Cardiac muscle cell (in vitro differentiated cells and primary cell): ENCODE results near the gene CYSRT1. TPM values are rescaled to one million over a fixed set of nuclear protein-coding genes. Genes with fewer than 3 reads are reported as not detected.

Source experiments
- DNase-seq, 2 donors: peaks; one replicate each; pipeline versions ENCODE4 v3.0.0 to v3.0.0-alpha.2; 2010 to 2017; ENCODE audit warnings: low read depth in 1 of 2, low spot score in 1 of 2
- H3K27ac ChIP-seq: fragments of 200-600 bp; sonication (generic); 2 replicates; pipeline ENCODE4 v1.5.1; 2016
- H3K27me3 ChIP-seq: fragments of 200-600 bp; sonication (generic); 2 replicates; pipeline ENCODE4 v1.6.0; 2016; ENCODE audit warnings: control low read depth
- H3K36me3 ChIP-seq: fragments of 200-600 bp; sonication (generic); 2 replicates; pipeline ENCODE4 v1.5.1; 2016; ENCODE audit warnings: control low read depth
- H3K4me1 ChIP-seq: fragments of 200-600 bp; sonication (generic); 2 replicates; pipeline ENCODE4 v1.8.1; 2017; ENCODE audit warnings: low read depth, mild to moderate bottlenecking, mixed run types
- H3K4me3 ChIP-seq: fragments of 200-600 bp; sonication (generic); 2 replicates; pipeline ENCODE4 v1.5.1; 2016; ENCODE audit warnings: mild to moderate bottlenecking
- H3K9me3 ChIP-seq: fragments of 200-600 bp; sonication (generic); 2 replicates; pipeline ENCODE4 v1.5.1; 2017; ENCODE audit warnings: low read depth, mild to moderate bottlenecking, control low read depth
- CTCF ChIP-seq: IDR thresholded peaks from 2 replicates; pipeline ENCODE4 v1.5.1; 2012; ENCODE audit warnings: low read depth, mild to moderate bottlenecking, low read length
- polyA plus RNA-seq: library from polyadenylated mRNA; unstranded; fragments of >200 nt; fragmentation: Nextera tagmentation; extraction: Ambion mirVana; gene quantifications from 2 replicates; pipeline ENCODE4 v1.2.1, GENCODE V29; 2016
- total RNA-seq: library from RNA; depleted of rRNA; stranded (reverse); fragments of >200 nt; gene quantifications from 2 replicates; pipeline ENCODE4 v1.2.3, GENCODE V29; 2016

The CYSRT1 gene
- total and polyA plus RNA-seq, 2 experiments from 2014 or later: 6.6 to 7.0 TPM

DNA sequence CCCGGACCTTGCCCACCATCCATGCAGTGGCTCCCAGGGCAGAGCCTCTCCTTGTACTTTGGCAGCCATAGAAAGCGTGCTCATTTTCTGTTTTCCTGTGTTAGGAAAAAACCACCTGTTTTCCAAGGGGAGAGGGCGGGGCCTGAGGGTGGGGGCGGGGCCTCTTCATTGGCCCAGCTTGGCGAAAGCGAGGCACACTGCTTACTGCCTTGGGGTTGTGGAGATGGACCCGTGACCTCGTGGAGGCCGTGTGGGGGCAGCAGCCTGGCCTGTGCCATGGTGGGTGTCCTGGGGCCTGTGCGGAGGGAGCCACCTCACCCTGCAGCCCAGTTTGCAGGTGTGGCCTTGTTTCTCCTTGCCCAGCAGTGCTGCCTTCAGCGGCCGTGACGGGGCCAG, 48.1 kb downstream of the CYSRT1 start:
- Histone ChIP-seq H3K36me3 (peaks cover 9% of the 10 kb centered on the region), H3K9me3 (no peaks in the 10 kb centered on the region), H3K27ac (no peak overlapping the region), H3K4me1 (peaks cover 25% of the 10 kb centered on the region), H3K4me3 (no peak overlapping the region), H3K27me3 (no peaks in the 10 kb centered on the region)
- no peak for DNase-seq
- no peak for TF ChIP-seq CTCF

DNA sequence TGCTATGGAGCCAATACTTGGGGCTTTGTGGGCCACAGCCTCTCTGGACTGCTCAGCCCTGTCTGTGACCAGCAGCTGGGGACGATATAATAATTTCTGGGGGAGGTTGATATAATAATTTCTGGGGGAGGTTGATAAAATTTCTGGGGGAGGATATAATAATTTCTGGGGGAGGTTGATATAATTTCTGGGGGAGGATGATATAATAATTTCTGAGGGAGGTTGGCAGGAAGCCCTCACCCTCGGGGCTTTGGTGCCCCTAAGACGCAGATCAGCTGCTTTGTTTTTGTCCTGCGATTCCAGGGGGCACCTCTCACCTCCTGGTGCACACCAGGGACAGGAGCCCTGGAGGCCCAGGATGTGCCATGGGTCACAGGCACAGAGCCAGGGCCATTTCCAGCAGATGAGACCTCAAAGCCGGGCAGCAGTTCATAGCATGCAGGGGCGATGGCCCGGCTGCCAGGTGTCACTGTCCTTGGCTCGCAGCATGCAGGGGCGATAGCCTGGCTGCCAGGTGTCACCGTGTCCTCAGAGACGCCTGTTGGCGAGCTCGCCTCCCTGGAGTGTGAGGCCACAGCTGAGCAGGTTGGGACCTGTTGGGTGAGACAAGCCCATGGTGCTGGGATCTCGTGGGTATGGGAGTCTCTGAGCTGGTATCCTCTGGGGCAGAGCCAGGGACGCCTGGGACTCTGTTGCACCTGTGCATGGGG, 48.8 kb downstream of the CYSRT1 start:
- Histone ChIP-seq H3K36me3 (peaks cover 8% of the 10 kb centered on the region), H3K4me3 (no peak overlapping the region), H3K9me3 (no peaks in the 10 kb centered on the region), H3K27ac (peak overlapping the region; percentile 13), H3K4me1 (peaks cover 29% of the 10 kb centered on the region), H3K27me3 (no peaks in the 10 kb centered on the region)
- no peak for DNase-seq
- no peak for TF ChIP-seq CTCF

- TF ChIP-seq CTCF: no peak
- peaks cover 9% of the 10 kb centered on the region for H3K36me3 ChIP-seq
- peak overlapping the region; percentile 98 for H3K27ac ChIP-seq
- H3K27me3 ChIP-seq: no peaks in the 10 kb centered on the region
- DNase-seq: no peak
- no peak overlapping the region for H3K4me3 ChIP-seq
- peaks cover 29% of the 10 kb centered on the region for H3K4me1 ChIP-seq
- no peaks in the 10 kb centered on the region for H3K9me3 ChIP-seq
Observed at GRCh38 chr9:137275203-137275587, 50.2 kb downstream of the CYSRT1 start.

Other genes with a start within 250 kb of the CYSRT1 start
Only the 30 nearest of the 32 such genes appear.
- 94.6 and 130 TPM in 2 replicates for gene PAXX, start 232.8 kb upstream of the CYSRT1 start, total RNA-seq
- 102 and 110 TPM in 2 replicates for gene PAXX, start 232.8 kb upstream of the CYSRT1 start, polyA plus RNA-seq
- gene CLIC3, start 228.6 kb upstream of the CYSRT1 start, total RNA-seq: not detected in 2 replicates
- gene CLIC3, start 228.6 kb upstream of the CYSRT1 start, polyA plus RNA-seq: 0.75 and 0.87 TPM in 2 replicates
- 48.7 and 56.7 TPM in 2 replicates for gene ABCA2, start 196.9 kb upstream of the CYSRT1 start, total RNA-seq
- gene ABCA2, start 196.9 kb upstream of the CYSRT1 start, polyA plus RNA-seq: 30.5 and 33.3 TPM in 2 replicates
- not detected in 2 replicates for gene FUT7, start 193.1 kb upstream of the CYSRT1 start, total RNA-seq
- not detected in 2 replicates for gene FUT7, start 193.1 kb upstream of the CYSRT1 start, polyA plus RNA-seq
- 40.8 and 65.1 TPM in 2 replicates for gene NPDC1, start 179.0 kb upstream of the CYSRT1 start, total RNA-seq
- 83.5 and 94.9 TPM in 2 replicates for gene NPDC1, start 179.0 kb upstream of the CYSRT1 start, polyA plus RNA-seq
- not detected in 2 replicates for gene ENTPD2, start 171.1 kb upstream of the CYSRT1 start, total RNA-seq
- gene ENTPD2, start 171.1 kb upstream of the CYSRT1 start, polyA plus RNA-seq: not detected in 2 replicates
- gene SAPCD2, start 154.6 kb upstream of the CYSRT1 start, total RNA-seq: 6.3 and 42.1 TPM in 2 replicates
- gene SAPCD2, start 154.6 kb upstream of the CYSRT1 start, polyA plus RNA-seq: 4.7 and 28.3 TPM in 2 replicates
- 5.8 and 13.3 TPM in 2 replicates for gene UAP1L1, start 147.7 kb upstream of the CYSRT1 start, total RNA-seq
- gene UAP1L1, start 147.7 kb upstream of the CYSRT1 start, polyA plus RNA-seq: 9.9 and 17.9 TPM in 2 replicates
- gene MAN1B1, start 138.2 kb upstream of the CYSRT1 start, total RNA-seq: 59.4 and 73.3 TPM in 2 replicates
- 67.6 and 86.7 TPM in 2 replicates for gene MAN1B1, start 138.2 kb upstream of the CYSRT1 start, polyA plus RNA-seq
- gene DPP7, start 110.4 kb upstream of the CYSRT1 start, total RNA-seq: 125 and 144 TPM in 2 replicates
- gene DPP7, start 110.4 kb upstream of the CYSRT1 start, polyA plus RNA-seq: 202 and 204 TPM in 2 replicates
- 0.03 TPM in 1 of 2 replicates, not detected in the other for gene GRIN1, start 86.0 kb upstream of the CYSRT1 start, total RNA-seq
- 0.22 and 0.49 TPM in 2 replicates for gene GRIN1, start 86.0 kb upstream of the CYSRT1 start, polyA plus RNA-seq
- gene LRRC26, start 55.1 kb upstream of the CYSRT1 start, total RNA-seq: not detected in 2 replicates
- 1.4 and 2.3 TPM in 2 replicates for gene LRRC26, start 55.1 kb upstream of the CYSRT1 start, polyA plus RNA-seq
- gene TMEM210, start 53.1 kb upstream of the CYSRT1 start, total RNA-seq: not detected in 2 replicates
- gene TMEM210, start 53.1 kb upstream of the CYSRT1 start, polyA plus RNA-seq: not detected in 2 replicates
- 29.8 and 42.8 TPM in 2 replicates for gene ANAPC2, start 36.6 kb upstream of the CYSRT1 start, total RNA-seq
- gene ANAPC2, start 36.6 kb upstream of the CYSRT1 start, polyA plus RNA-seq: 15.5 and 17.9 TPM in 2 replicates
- gene SSNA1, start 36.5 kb upstream of the CYSRT1 start, total RNA-seq: 64.5 and 90.3 TPM in 2 replicates
- 77.9 and 110 TPM in 2 replicates for gene SSNA1, start 36.5 kb upstream of the CYSRT1 start, polyA plus RNA-seq
- 26.4 and 31.2 TPM in 2 replicates for gene TPRN, start 24.4 kb upstream of the CYSRT1 start, total RNA-seq
- gene TPRN, start 24.4 kb upstream of the CYSRT1 start, polyA plus RNA-seq: 34.7 and 44.8 TPM in 2 replicates
- 44.7 and 50.0 TPM in 2 replicates for gene TMEM203, start 19.5 kb upstream of the CYSRT1 start, total RNA-seq
- 86.6 and 99.2 TPM in 2 replicates for gene TMEM203, start 19.5 kb upstream of the CYSRT1 start, polyA plus RNA-seq
- gene NDOR1, start 19.5 kb upstream of the CYSRT1 start, total RNA-seq: 13.1 and 17.5 TPM in 2 replicates
- 9.1 and 18.1 TPM in 2 replicates for gene NDOR1, start 19.5 kb upstream of the CYSRT1 start, polyA plus RNA-seq
- gene RNF208, start 2.9 kb upstream of the CYSRT1 start, total RNA-seq: 19.3 and 23.1 TPM in 2 replicates
- gene RNF208, start 2.9 kb upstream of the CYSRT1 start, polyA plus RNA-seq: 6.1 and 8.1 TPM in 2 replicates
- gene RNF224, start 2.3 kb downstream of the CYSRT1 start, total RNA-seq: 0.32 TPM in 1 of 2 replicates, not detected in the other
- gene RNF224, start 2.3 kb downstream of the CYSRT1 start, polyA plus RNA-seq: 0.12 TPM in 1 of 2 replicates, not detected in the other
- 0.25 TPM in 1 of 2 replicates, not detected in the other for gene SLC34A3, start 5.7 kb downstream of the CYSRT1 start, total RNA-seq
- gene SLC34A3, start 5.7 kb downstream of the CYSRT1 start, polyA plus RNA-seq: 0.24 TPM in 1 of 2 replicates, not detected in the other
- 412 and 540 TPM in 2 replicates for gene TUBB4B, start 16.1 kb downstream of the CYSRT1 start, total RNA-seq
- 745 and 845 TPM in 2 replicates for gene TUBB4B, start 16.1 kb downstream of the CYSRT1 start, polyA plus RNA-seq
- 0.95 TPM in 1 of 2 replicates, not detected in the other for gene STPG3, start 26.1 kb downstream of the CYSRT1 start, total RNA-seq
- 3.2 and 3.3 TPM in 2 replicates for gene STPG3, start 26.1 kb downstream of the CYSRT1 start, polyA plus RNA-seq
- gene NELFB, start 30.2 kb downstream of the CYSRT1 start, total RNA-seq: 68.6 and 78.2 TPM in 2 replicates
- gene NELFB, start 30.2 kb downstream of the CYSRT1 start, polyA plus RNA-seq: 73.3 and 87.6 TPM in 2 replicates
- 36.7 and 51.4 TPM in 2 replicates for gene TOR4A, start 52.6 kb downstream of the CYSRT1 start, total RNA-seq
- 18.5 and 24.3 TPM in 2 replicates for gene TOR4A, start 52.6 kb downstream of the CYSRT1 start, polyA plus RNA-seq
- gene NRARP, start 77.1 kb downstream of the CYSRT1 start, total RNA-seq: 8.8 and 16.5 TPM in 2 replicates
- 8.7 and 12.6 TPM in 2 replicates for gene NRARP, start 77.1 kb downstream of the CYSRT1 start, polyA plus RNA-seq
- 14.3 and 72.1 TPM in 2 replicates for gene EXD3, start 198.0 kb downstream of the CYSRT1 start, total RNA-seq
- gene EXD3, start 198.0 kb downstream of the CYSRT1 start, polyA plus RNA-seq: 32.3 and 52.4 TPM in 2 replicates
- gene NOXA1, start 198.2 kb downstream of the CYSRT1 start, total RNA-seq: 6.8 and 12.0 TPM in 2 replicates
- 8.1 and 14.9 TPM in 2 replicates for gene NOXA1, start 198.2 kb downstream of the CYSRT1 start, polyA plus RNA-seq
- 0.51 and 0.56 TPM in 2 replicates for gene ENTPD8, start 216.2 kb downstream of the CYSRT1 start, total RNA-seq
- 0.15 and 1.7 TPM in 2 replicates for gene ENTPD8, start 216.2 kb downstream of the CYSRT1 start, polyA plus RNA-seq
- gene NSMF, start 234.2 kb downstream of the CYSRT1 start, total RNA-seq: 75.6 and 107 TPM in 2 replicates
- 73.0 and 113 TPM in 2 replicates for gene NSMF, start 234.2 kb downstream of the CYSRT1 start, polyA plus RNA-seq